ENCODE measurements around the gene DNM3.

The DNM3 gene

GRCh38 chr1:172254521-172255222, 413.4 kb downstream of the DNM3 start:
- DNase-seq (ENCODE audit: low read depth), result no peak
- H3K4me3 ChIP-seq (ENCODE audit: low read depth, low read length), result no peak overlapping the region
- no peak for TF ChIP-seq CTCF (IDR thresholded peaks at IDR 0.05; ENCODE audit: low read depth, low read length, missing control alignments)

- no peak overlapping the region for H3K4me3 ChIP-seq (ENCODE audit: low read depth, low read length)
- no peak for TF ChIP-seq CTCF (IDR thresholded peaks at IDR 0.05; ENCODE audit: low read depth, low read length, missing control alignments)
- no peak for DNase-seq (ENCODE audit: low read depth)
These were observed 413.9 kb downstream of the DNM3 start for GRCh38 chr1:172255223-172255560.

GRCh38 chr1:172265905-172266304, 424.6 kb downstream of the DNM3 start:
- H3K4me3 ChIP-seq (ENCODE audit: low read depth, low read length), result no peak overlapping the region
- no peak for TF ChIP-seq CTCF (IDR thresholded peaks at IDR 0.05; ENCODE audit: low read depth, low read length, missing control alignments)
- no peak for DNase-seq (ENCODE audit: low read depth)

- no peak for TF ChIP-seq CTCF (IDR thresholded peaks at IDR 0.05; ENCODE audit: low read depth, low read length, missing control alignments)
- no peak for DNase-seq (ENCODE audit: low read depth)
- H3K4me3 ChIP-seq (ENCODE audit: low read depth, low read length), result no peak overlapping the region
These were observed 425.4 kb downstream of the DNM3 start for GRCh38 chr1:172266528-172267174.

- no peak for TF ChIP-seq CTCF (IDR thresholded peaks at IDR 0.05; ENCODE audit: low read depth, low read length, missing control alignments)
- DNase-seq (ENCODE audit: low read depth), result no peak
- H3K4me3 ChIP-seq (ENCODE audit: low read depth, low read length), result no peak overlapping the region
These were observed 426.9 kb downstream of the DNM3 start for GRCh38 chr1:172268237-172268636.

GRCh38 chr1:172269084-172269483, 427.8 kb downstream of the DNM3 start:
- no peak for TF ChIP-seq CTCF (IDR thresholded peaks at IDR 0.05; ENCODE audit: low read depth, low read length, missing control alignments)
- no peak overlapping the region for H3K4me3 ChIP-seq (ENCODE audit: low read depth, low read length)
- no peak for DNase-seq (ENCODE audit: low read depth)

- no peak for TF ChIP-seq CTCF (IDR thresholded peaks at IDR 0.05; ENCODE audit: low read depth, low read length, missing control alignments)
- no peak overlapping the region for H3K4me3 ChIP-seq (ENCODE audit: low read depth, low read length)
- no peak for DNase-seq (ENCODE audit: low read depth)
These were observed 428.3 kb downstream of the DNM3 start for GRCh38 chr1:172269644-172270043.
